LNCaP clone FGC (cell line): ENCODE results near the gene GLB1L.
"Not testable (repeated sequence)": the region's sequence is repeated elsewhere in the genome, so short reads cannot be mapped to it uniquely, and the experiment has no call there.

Experiments
- DNase-seq: peaks from one replicate; pipeline ENCODE4 v3.0.0-alpha.2; 2011; ENCODE audit warnings: low read depth
- H3K4me3 ChIP-seq: 2 replicates; pipeline ENCODE4 v1.5.1; 2011; ENCODE audit warnings: mild to moderate bottlenecking, low read depth, low read length, control low read depth
- TF ChIP-seq, protein P1 (sequence below): IDR thresholded peaks from 2 replicates; pipeline ENCODE4 v1.5.1; 2012; ENCODE audit warnings: mild to moderate bottlenecking; ENCODE audit not compliant: control insufficient read depth, insufficient read depth; ENCODE audit errors: extremely low read depth

The GLB1L gene

DNA sequence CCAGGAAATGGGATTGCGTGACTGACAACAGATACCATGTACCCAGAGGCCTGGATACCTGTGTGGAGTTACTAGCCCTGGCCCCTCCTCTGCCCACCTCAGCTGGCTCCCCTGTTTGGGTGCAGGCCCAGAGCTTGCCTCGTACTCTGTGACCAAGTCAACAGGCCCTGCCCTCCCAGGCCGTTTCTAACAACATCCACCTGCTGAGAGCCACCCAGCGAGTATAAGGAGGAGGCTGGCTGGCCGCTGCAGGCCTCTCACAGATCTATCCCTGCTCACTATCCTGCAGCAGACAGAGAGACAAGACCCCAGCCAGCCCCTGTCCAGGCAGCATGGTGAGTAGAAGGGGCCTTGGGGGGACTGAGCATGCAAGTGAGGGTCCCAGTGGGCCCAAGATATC is 21.0 kb upstream of the GLB1L start:
- no peak for DNase-seq
- TF ChIP-seq, protein P1, sequence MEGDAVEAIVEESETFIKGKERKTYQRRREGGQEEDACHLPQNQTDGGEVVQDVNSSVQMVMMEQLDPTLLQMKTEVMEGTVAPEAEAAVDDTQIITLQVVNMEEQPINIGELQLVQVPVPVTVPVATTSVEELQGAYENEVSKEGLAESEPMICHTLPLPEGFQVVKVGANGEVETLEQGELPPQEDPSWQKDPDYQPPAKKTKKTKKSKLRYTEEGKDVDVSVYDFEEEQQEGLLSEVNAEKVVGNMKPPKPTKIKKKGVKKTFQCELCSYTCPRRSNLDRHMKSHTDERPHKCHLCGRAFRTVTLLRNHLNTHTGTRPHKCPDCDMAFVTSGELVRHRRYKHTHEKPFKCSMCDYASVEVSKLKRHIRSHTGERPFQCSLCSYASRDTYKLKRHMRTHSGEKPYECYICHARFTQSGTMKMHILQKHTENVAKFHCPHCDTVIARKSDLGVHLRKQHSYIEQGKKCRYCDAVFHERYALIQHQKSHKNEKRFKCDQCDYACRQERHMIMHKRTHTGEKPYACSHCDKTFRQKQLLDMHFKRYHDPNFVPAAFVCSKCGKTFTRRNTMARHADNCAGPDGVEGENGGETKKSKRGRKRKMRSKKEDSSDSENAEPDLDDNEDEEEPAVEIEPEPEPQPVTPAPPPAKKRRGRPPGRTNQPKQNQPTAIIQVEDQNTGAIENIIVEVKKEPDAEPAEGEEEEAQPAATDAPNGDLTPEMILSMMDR = no peak
- H3K4me3 ChIP-seq = no peak overlapping the region

DNA sequence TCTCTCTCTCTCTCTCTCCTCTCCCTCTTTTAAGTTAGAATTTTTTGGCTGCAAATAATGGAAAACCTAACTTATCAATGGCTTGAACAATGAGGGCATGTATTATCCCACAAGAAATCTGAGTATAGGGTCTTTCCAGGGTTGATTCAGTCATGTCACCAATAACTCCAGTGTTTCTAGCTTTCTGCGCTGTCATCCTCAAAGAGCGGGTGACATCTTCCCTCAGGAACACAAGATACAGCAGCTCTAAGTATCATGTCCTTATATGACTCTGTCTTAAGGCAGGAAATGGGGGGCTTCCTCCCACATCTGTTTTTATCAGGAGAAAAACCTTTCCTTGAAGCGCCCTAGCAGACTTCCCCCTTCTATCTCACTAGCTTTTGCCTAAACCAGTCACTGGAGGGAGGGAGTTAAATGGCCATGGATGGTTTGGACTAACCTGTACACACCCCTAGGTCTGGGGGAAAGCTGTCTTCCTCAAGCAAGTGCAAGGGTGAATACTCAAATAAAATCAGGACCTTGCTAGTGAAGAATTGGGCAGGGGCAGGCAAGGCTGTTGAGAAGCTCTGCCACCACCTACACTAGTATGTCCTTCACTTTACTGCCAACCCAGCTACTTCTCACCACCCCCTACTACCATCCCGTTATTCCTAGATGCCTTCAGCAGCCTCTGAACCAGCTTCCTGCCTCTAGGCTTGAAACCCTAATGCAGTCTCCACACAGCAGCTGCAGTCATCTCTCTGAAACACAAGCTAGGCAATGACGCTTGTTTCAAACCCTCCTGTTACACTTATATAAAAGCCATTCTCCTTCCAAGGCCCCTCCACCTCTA is 16.0 kb upstream of the GLB1L start:
- no peak overlapping the region for H3K4me3 ChIP-seq
- TF ChIP-seq, protein P1 = no peak
- DNase-seq = no peak

DNA sequence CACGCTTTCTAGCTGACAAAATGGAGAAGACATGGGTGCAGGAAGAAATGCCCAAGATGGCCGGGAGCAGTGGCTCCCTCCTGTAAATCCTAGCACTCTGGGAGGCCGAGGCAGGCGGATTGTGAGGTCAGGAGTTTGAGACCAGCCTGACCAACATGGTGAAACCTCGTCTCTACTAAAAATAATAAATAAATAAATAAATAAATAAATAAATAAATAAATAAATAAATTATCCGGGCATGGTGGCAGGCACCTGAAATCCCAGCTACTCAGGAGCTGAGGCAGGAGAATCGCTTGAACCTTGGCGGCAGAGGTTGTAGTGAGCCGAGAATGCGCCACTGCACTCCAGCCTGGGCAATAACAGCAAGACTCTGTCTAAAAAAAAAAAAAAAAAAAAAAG is 13.7 kb upstream of the GLB1L start:
- not testable (repeated sequence) for H3K4me3 ChIP-seq, DNase-seq

DNA sequence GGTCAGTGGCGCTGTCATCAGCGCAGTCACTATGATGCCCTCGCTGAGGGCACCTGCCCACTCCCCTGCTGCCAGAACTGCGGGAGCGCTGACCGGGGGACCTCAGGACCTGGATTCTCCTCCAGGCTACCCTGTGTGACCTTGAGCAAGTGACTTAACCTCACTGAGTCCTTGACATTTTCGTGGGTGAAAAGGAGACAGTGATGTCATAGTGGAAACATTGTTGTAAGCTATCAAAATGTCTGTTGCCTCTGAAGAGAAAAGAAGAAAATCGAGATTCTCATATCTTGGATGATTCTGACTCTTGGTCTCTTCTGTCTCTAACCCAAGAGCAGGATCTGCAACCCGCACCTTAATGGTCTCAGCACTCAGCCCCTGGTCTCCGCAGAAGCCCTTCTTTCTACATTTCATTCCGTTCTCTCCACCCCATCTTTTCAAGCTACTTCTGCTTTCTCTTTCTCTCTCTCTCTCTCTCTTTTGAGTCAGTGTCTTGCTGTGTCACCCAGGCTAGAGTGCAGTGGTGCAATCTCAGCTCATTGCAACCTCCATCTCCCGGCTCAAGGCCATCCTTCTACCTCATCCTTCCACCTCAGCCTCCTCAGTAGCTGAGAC is 9.5 kb upstream of the GLB1L start:
- TF ChIP-seq, protein P1 = no peak
- DNase-seq = no peak
- peak overlapping the region; percentile 84 for H3K4me3 ChIP-seq

GRCh38 chr2:219253753-219254589 is 8.7 kb upstream of the GLB1L start, which contains the start of gene TUBA4A:
TSS of gene TUBA4A (minus strand) at chr2:219253918. CDS start at chr2:219253858, 60 bp downstream.
- DNase-seq = no peak
- TF ChIP-seq, protein P1 = no peak
- peak within 1 kb of the TSS; percentile 84 for H3K4me3 ChIP-seq

- no peak for DNase-seq
- peak within 1 kb of the TSS; percentile 84 for H3K4me3 ChIP-seq
- TF ChIP-seq, protein P1 = no peak
Observed at GRCh38 chr2:219252900-219253752, 7.9 kb upstream of the GLB1L start, which contains the start of gene TUBA4B. TSS of gene TUBA4B (plus strand) at chr2:219253243. CDS start at chr2:219253408, 165 bp downstream.
